GM12872 (cell line): ENCODE results near the gene FRMPD4.

Experiments
- TF ChIP-seq, protein P1 (sequence below): IDR thresholded peaks from 3 replicates; pipeline ENCODE4 v1.5.1; 2011; ENCODE audit warnings: low read depth, mild to moderate bottlenecking, low read length, moderate library complexity; ENCODE audit not compliant: insufficient read depth

FRMPD4 gene

DNA sequence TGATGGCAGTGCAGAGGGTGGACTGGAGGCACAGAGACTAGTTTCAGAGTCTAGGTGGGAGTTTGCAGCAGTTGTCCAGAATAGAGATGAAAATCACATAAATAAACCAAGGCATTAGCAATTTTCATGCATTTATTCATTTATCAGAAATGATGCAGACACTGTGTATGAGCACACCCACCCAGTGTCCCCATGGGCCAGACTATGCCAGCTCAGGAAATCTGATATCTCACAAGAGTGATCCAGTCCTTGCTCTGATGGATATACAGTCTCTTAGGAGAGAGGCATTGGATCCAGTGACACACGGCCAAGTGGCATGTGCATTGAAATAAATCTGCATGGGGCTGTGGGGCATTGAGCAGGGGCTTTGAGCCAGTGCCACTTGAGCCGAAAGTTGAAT lies 228.2 kb downstream of the FRMPD4 start:
- TF ChIP-seq, protein P1, sequence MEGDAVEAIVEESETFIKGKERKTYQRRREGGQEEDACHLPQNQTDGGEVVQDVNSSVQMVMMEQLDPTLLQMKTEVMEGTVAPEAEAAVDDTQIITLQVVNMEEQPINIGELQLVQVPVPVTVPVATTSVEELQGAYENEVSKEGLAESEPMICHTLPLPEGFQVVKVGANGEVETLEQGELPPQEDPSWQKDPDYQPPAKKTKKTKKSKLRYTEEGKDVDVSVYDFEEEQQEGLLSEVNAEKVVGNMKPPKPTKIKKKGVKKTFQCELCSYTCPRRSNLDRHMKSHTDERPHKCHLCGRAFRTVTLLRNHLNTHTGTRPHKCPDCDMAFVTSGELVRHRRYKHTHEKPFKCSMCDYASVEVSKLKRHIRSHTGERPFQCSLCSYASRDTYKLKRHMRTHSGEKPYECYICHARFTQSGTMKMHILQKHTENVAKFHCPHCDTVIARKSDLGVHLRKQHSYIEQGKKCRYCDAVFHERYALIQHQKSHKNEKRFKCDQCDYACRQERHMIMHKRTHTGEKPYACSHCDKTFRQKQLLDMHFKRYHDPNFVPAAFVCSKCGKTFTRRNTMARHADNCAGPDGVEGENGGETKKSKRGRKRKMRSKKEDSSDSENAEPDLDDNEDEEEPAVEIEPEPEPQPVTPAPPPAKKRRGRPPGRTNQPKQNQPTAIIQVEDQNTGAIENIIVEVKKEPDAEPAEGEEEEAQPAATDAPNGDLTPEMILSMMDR: no peak

DNA sequence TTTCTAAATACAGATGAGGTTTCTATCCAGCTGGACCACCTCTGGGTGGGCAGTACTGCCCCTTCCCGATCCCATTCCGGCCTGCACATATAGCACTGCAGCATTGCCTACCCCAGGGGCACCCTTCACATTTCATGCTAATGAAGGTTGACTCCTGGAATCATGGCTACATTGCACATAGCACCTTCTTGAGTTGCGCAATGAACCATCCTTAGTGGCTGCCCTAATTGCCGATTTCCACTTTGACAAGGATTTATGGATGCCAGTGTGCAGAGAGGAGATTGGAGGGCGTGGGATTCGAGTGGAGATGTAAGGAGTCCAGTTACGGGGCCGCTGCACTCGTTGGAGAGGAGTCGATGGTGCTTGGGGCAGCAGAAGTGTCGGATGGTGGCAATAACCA lies 229.0 kb downstream of the FRMPD4 start:
- TF ChIP-seq, protein P1: no peak

DNA sequence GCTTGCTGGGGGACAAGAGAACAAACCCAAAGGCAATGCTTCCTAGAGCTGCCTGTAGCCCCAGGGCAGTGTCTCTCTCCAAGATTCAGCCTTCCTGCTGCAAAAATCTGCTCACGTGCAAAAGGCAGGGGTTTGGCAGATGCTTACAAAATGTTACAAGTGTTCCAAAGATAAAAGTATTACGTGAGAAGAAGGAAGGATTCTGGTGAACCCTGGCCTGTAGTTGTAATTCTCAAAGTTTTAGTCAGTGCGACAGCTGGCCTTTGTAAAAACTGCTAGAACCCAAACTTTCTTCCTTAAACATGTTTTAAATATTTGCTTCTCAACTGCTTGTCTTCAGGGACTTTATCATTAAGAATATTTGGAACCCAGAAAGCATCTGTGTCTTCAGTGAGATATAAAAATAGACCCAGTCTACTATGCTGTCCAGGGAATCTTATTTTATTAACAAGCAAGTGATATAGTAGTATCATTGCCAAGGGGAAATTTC lies 232.3 kb downstream of the FRMPD4 start:
- TF ChIP-seq, protein P1: no peak

DNA sequence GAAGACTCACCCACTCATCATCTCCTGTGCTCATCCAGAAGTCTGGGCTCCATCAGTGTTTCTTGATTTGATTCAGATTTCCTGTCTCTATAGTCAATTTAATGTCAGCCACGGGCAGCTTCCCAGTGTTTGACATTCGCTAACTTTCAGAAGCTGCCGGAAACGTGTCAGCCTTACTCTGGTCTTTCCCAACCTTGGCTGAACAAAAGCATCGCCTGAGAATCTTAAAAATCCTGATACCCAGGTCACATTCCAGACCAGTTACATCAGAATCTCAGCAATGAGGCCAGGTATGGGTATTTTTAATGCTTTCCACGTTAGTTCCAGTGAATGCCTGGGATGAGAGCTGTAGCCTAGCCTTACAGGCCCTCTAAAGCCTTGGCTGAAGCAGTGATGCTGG lies 233.8 kb downstream of the FRMPD4 start:
- TF ChIP-seq, protein P1: no peak

DNA sequence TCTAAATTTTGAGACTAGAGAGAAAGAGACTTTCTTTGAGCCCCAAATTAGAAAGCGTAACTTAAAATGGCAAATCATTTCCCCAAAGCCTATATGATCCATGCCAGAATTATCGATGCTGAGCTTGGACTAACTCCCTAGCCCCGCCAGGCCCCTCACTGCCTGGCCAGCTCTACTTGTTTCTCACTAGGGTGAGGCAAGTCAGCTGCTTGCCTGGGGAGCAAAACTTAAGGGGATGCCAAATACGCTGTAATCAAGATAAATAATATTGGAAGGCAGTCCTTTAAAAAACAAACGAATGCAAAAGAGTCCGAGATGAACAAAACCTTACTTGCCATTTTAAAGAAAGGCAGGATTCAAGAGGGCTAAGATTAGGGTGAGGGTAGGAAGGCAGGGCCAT lies 236.0 kb downstream of the FRMPD4 start:
- TF ChIP-seq, protein P1: no peak

DNA sequence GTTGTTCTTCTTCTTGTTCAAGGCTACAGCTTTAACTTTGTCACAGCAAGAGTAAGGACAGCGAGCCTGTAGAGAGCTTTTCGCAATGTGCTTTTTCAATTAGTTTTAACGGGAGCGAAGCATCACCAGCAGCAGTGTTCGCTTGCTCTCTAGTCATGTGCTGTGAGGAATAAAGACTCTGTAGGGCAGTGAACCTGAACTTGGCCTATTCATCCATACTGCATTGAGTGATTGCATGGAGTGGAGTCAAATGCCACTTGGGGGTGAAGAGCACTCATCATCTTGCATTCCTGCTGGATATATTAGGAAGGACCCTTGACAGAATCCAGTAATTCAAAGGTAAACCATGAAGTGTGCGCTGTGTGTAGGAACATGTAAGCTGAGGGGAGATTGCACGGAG lies 240.0 kb downstream of the FRMPD4 start:
- TF ChIP-seq, protein P1: no peak

DNA sequence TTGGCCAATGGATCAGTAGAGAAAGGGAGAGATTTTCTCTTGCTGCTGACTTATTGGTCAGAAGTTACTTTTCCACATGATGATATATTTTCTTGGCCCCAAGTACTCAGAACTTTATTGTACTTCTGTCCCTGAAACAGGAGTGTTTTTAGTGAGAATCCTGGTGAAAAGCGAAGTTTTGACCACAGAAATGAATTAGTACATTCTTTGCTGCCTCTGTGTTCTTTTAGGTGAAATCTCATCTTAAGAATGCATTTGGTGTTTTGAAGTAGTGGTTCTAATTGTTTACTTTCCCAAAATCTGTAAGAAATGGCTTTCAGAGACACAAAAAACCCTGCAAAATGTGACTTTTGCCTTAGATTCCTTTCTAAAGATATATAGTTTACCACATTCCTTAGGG lies 240.4 kb downstream of the FRMPD4 start:
- TF ChIP-seq, protein P1: no peak

DNA sequence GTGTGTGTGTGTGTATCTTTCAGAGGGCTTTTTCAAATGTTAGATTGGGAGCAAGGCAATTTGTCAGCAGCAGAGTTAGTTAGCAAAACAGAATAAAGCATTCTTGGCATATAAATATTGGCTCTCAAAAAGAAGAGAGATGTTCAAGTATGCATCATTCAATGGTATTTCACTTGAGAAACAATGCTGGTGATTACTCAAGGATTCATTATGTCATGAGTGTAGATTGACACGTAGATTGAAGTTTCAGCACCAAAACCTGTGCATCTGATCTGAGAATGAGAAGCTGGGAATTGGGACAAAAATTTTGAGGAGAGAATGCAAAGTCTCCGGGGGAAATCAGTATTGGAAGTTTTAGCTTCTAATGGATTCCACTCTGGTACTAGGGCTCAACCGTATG lies 241.4 kb downstream of the FRMPD4 start:
- TF ChIP-seq, protein P1: no peak
